Esophagus muscularis mucosa (tissue), 3 donors: Measurements from ENCODE around the gene AK5.

Experiments
- POLR2A ChIP-seq: fragments of 450-650 bp; IDR thresholded peaks from one replicate; pipeline ENCODE4 v1.6.1; 2017; ENCODE audit warnings: antibody characterized with exemption, moderate library complexity, mild to moderate bottlenecking, low read depth
- POLR2AphosphoS5 ChIP-seq, 2 donors: sonication (generic); formaldehyde crosslinking; IDR thresholded peaks; one replicate each; pipeline ENCODE4 v1.6.1; 2017; ENCODE audit warnings: antibody characterized with exemption in 2 of 2
- TF ChIP-seq, protein P1 (sequence below), 3 experiments: fragments of 200-600 bp in 2 of 3; fragments of 450-650 bp in 1 of 3; sonication (generic) in 2 of 3; IDR thresholded peaks; one replicate each; pipeline ENCODE4 v1.5.1; 2017 to 2019; ENCODE audit warnings: antibody characterized with exemption in 3 of 3, mild to moderate bottlenecking in 2 of 3, moderate library complexity in 1 of 3

DNA sequence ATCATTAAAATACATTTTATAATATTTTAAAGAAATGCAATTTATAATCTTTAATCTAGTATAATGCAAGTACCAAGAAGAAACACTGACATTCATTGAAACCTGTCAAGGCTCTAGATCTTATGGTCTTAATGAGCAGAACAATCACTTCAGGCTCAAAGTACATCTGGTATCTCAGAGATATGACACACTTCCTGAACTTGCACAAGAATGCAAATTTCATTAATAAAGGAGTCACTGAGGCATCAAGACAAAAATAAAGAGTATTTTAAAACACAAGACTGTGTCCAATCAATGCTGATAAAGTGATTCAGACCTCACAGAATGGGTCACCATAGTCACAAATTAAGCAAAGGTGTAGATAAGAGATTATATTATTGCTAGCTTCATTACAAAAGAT lies 178.1 kb downstream of the AK5 start:
- TF ChIP-seq, protein P1, sequence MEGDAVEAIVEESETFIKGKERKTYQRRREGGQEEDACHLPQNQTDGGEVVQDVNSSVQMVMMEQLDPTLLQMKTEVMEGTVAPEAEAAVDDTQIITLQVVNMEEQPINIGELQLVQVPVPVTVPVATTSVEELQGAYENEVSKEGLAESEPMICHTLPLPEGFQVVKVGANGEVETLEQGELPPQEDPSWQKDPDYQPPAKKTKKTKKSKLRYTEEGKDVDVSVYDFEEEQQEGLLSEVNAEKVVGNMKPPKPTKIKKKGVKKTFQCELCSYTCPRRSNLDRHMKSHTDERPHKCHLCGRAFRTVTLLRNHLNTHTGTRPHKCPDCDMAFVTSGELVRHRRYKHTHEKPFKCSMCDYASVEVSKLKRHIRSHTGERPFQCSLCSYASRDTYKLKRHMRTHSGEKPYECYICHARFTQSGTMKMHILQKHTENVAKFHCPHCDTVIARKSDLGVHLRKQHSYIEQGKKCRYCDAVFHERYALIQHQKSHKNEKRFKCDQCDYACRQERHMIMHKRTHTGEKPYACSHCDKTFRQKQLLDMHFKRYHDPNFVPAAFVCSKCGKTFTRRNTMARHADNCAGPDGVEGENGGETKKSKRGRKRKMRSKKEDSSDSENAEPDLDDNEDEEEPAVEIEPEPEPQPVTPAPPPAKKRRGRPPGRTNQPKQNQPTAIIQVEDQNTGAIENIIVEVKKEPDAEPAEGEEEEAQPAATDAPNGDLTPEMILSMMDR (IDR thresholded peaks at IDR 0.05): no peak
- TF ChIP-seq POLR2A (no peak), POLR2AphosphoS5 (IDR thresholded peaks at IDR 0.05) (no peak)
